ENCODE results near the gene WFS1.

Gene WFS1

DNA sequence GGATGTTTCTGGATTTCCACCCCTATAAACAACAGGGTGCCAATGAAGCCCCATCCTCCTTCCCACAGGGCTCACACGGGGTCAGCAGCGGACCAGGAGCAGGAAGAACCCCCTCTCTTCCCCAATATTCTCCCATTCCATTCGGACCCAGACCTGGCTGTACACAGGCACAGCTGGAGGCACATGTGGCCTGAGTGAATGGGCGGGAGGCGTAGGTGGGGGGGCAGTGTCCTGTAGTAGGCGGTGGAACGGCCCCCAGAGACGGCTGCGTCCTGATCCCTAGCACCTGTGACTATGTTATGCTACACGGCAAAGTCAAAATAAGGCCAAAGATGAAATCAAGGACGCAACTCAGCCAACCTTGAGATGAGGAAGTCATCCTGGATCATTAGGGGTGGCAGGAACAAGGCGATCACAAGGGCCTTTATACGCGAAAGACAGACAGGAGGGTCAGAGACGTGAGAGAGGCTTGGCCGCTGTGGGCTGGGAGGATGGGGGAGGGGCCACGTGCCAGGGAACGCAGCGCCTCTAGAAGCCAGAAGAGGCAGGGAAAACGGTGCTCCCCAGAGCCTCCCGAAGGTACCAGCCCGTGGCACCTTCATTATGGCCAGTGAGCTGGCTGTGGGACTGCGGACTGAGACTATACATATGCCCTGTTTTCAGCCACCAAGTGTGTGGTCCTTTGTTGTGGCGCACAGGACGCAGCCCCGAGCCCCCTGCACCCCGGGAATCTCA is 75.6 kb downstream of the WFS1 start:
- no peak for DNase-seq

DNA sequence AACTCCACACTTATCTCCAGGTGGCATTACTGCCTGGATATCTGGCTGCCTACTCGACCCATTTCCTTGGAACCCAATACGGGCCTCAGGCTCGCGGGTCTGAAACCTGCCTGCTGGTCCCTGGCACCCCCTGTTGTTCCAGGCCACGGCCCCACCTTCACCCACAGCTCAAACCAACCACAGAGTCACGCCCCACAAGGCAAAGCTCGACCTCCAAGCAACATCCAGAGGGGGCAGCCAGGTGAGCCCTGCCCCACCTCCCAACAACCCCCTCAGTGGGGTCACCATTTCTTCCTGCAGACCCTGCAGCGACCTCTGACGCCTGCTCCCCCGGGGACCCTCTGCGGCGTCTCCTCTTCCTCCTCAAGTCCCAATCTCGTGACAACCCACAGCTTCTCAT is 76.2 kb downstream of the WFS1 start:
- no peak for DNase-seq

DNA sequence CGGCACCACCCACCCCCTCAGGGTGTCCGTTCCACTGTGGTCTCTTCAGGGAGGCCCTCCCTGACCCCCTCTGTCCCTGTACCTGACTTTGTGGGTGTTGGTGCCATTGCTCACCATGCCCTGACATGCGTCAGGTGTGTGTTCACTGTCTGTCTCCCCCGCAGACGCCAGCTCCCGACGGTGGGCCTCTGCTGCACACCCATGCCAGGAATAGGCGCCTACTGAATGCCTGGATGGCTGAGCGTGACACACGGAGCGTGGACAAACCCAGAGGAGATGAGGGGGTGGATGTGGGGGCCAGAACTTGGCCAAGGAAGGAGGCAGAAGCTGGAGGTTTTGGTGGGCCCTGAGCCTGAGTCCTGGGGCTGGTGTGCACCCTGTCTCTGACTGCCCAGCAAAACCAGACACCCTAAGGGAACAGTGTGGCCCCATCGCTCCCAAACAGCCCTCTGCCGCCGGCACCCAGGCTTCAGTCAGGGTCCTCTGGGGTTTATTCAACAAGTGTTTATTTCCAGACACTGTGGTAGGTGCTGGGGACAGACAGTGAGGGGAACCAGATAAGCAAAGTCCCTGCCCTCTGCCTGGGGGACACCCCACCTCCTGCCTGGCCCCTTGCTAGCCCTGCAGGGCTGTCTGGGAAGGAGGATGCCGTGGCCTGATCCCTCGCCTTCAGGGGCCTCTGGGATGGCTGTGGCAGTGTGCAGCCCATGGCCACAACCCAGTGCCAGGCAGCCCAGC is 76.9 kb downstream of the WFS1 start:
- no peak for DNase-seq

DNA sequence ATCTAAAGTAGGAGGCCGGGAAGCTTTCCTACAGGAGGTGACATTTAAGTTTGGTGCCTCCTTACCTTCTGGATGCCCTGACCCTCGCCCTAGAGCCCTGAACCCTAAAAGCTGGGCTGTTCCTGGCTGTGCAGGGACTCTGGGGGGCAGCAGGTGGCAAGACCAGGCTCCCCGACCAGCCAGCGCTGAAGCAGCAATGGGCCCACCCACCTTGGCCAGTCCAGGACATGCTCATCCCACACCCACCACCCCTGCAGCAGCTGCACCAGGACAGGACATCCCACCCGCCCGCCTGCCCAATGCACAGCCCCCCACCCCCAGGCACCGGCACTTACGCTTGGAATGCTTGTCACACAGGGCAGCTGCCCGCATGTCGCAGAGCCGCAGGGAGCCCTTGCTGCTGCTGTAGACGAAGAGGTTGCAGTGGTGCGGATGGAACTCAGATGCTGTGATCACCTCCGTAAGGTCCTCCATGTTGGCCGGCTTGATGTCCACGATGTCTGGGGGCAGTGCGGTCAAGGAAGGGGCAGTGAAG is 77.9 kb downstream of the WFS1 start:
- no peak for DNase-seq

DNA sequence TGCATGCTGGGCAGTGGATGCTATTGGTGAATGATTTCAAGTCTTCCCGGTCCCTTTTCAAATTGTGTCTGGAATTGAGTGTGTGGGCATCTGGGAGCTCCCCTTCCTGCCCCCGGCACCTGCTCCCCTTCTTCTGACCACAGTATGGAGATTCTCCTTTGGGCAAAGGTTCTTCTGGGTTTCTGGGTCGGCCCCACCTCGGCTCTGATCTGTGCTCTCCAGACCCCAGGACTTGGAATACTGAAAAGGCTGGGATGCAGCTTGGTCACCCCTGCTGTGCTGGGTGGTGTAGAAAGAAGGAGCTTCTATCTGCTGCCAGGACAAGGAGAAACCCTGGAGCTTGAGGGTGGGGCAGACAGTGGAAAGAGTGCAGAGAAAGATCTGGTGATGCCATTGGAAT is 78.8 kb downstream of the WFS1 start:
- no peak for DNase-seq

DNA sequence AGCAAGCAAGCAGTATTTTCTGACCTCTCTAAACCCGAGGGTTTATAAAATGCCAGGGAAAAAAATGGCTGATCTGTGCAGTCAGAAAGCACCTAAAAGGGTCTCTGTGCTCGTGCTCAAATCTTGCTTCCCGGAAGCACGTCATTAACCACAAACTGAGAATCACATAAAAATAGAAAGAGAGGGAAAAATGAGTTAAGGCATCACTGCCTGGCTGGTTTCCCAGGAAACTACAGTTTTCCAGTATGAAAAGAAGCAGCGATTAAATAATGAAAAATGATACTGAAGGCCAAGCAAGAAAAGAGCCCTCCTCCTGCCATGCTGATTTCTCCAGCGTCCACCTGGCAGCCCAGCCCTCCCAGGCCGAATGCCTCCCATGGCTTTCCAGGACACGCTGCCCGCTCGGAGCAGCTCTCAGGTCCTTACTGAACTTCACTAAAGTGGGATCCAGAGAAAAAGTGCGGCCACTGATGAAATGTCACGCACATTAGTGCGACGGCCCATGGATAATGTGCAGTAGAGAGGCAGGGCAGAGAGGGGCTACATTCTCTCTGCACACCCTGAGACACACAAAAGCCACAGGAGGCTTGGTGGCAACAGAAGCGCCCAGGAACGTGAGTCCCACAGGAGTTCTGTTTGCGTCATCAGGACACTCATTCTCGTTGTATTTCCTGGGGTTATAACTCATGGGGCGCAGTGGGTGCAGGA is 80.4 kb downstream of the WFS1 start:
- no peak for DNase-seq

DNA sequence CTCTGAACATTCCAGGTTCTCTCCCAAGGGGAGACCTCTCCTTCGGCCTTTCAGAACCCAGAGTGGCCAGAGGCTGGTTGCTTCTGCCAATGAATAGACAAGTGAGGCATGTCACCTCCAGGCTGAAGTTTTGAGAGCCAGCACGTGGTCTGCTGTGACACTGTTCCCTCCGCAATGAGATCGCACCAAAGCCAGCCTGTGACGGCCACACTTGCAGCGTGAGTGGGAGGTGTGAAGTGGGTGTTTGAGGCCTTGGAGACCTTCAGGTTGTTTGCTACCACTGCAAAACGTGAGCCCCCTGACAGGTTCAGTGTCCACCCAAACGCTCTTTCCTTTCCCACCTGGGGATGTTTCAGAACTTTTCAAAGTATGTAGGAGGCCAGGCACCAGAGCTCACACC is 81.0 kb downstream of the WFS1 start:
- no peak for DNase-seq

DNA sequence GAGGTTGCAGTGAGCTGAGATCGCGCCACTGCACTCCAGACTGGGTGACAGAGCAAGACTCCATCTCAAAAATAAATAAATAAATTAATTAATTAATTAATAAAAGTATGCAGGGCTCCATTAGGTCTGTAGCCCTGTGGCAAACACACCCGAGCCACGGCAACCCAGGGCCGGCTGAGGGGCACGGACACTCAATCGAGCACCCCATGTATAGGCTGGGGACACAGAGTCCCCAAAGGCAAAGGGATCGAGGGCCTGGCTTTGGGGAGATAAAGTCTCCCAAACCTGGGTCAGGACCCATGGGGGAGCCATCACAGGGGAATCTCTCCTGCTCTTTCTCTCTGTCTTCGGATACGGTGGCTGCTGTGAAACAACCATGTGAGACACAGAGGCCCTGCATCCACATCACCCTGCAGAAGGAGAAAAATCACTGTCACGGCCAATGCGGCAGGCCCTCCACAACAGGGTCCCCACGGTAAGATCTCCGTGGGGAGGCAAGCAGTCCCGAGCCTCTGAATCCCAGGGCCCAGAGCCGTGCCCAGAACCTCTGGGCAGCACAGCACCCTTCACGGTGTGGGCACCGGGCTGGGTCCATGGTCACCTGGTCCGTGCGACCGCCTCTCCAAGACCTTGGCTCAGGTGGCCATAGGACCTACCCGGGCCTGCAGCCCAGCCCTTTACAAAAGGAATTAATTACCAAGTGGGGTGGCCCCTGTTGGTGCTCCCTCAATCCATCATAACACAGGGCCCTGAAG is 81.8 kb downstream of the WFS1 start:
- no peak for DNase-seq

DNA sequence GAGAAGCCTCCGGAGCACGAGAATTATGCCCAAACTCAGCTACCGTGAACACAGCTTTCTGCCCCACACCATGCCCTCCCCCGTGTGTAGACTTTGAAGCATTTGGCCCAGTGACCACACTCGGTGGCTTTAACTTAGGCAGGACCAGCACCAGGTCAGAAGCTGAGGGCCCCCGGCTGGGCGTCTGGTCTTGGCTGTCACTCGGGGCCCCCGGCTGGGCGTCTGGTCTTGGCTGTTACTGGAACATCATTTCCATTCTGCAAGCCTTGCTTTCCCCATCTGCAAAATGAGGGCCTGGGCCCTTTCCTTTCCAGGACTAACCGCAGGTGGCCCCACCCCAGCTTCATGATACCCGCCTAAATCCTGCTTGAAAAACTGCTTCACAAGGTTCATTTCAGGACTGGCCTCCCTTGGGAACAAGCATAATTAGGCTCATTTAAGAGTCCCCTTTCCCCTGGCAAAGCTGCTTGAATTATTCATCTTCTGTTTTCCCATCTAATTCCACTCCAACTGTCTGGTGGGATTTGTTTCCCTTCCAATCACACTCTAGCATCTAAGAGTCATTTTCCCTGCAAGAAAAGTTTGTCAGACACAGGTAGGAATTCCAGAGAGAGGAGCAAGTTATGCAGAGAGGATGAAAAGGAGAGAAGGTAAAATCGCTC is 82.5 kb downstream of the WFS1 start:
- no peak for DNase-seq
